HG02973 (cell line): ENCODE data around the gene SCNN1B.

Source experiments
- ATAC-seq: cut with Tn5 transposase; IDR thresholded peaks from one replicate; pipeline ENCODE4 v1.9.1; 2021; ENCODE audit warnings: moderate library complexity; ENCODE audit not compliant: unreplicated experiment

The SCNN1B gene

GRCh38 chr16:23319861-23320615, 17.9 kb downstream of the SCNN1B start:
- no peak for ATAC-seq

GRCh38 chr16:23320693-23321092, 18.6 kb downstream of the SCNN1B start:
- ATAC-seq: no peak

GRCh38 chr16:23321206-23321875, 19.2 kb downstream of the SCNN1B start:
- ATAC-seq: no peak

GRCh38 chr16:23323224-23324030, 21.3 kb downstream of the SCNN1B start:
- ATAC-seq: no peak

GRCh38 chr16:23324727-23325126, 22.6 kb downstream of the SCNN1B start:
- no peak for ATAC-seq

GRCh38 chr16:23327836-23328235, 25.7 kb downstream of the SCNN1B start:
- no peak for ATAC-seq

- no peak for ATAC-seq
Observed at GRCh38 chr16:23330161-23330560, 28.1 kb downstream of the SCNN1B start.

GRCh38 chr16:23330583-23331249, 28.6 kb downstream of the SCNN1B start:
- no peak for ATAC-seq

- ATAC-seq: no peak
Observed at GRCh38 chr16:23333034-23333579, 31.0 kb downstream of the SCNN1B start.

- ATAC-seq: no peak
Observed at GRCh38 chr16:23333831-23334456, 31.8 kb downstream of the SCNN1B start.

GRCh38 chr16:23334457-23334853, 32.4 kb downstream of the SCNN1B start:
- ATAC-seq: no peak

GRCh38 chr16:23334950-23335349, 32.8 kb downstream of the SCNN1B start:
- no peak for ATAC-seq

GRCh38 chr16:23337836-23338550, 35.9 kb downstream of the SCNN1B start:
- no peak for ATAC-seq

GRCh38 chr16:23339787-23340186, 37.7 kb downstream of the SCNN1B start:
- no peak for ATAC-seq

- ATAC-seq: no peak
Observed at GRCh38 chr16:23342083-23342640, 40.1 kb downstream of the SCNN1B start.

- ATAC-seq: no peak
Observed at GRCh38 chr16:23343643-23344612, 41.8 kb downstream of the SCNN1B start.

GRCh38 chr16:23345237-23345636, 43.1 kb downstream of the SCNN1B start:
- ATAC-seq: no peak
